CD4-positive, CD25-positive, alpha-beta regulatory T cell (primary cell): ENCODE measurements around the gene MPV17L. TPM values are rescaled to one million over a fixed set of nuclear protein-coding genes. Genes with fewer than 3 reads are reported as not detected.
"Not testable (repeated sequence)": the region's sequence is repeated elsewhere in the genome, so short reads cannot be mapped to it uniquely, and the experiment has no call there.

Experiments used
- ATAC-seq, 2 donors: fragments of 150-1000 bp; cut with Tn5 transposase; one replicate each; pipeline ENCODE4 v1.10.0; 2021; ENCODE audit warnings: low read depth in 2 of 2, moderate number of reproducible peaks in 2 of 2, moderate library complexity in 1 of 2
- DNase-seq, 3 donors: peaks; one replicate each; pipeline versions ENCODE4 v3.0.0 to v3.0.0-alpha.2; 2012 to 2022; ENCODE audit warnings: mixed read lengths in 1 of 3
- H3K27ac ChIP-seq: one replicate; pipeline ENCODE4 v1.7.0; 2013; ENCODE audit warnings: mild to moderate bottlenecking, low read length; ENCODE audit not compliant: insufficient read depth, poor library complexity, severe bottlenecking
- H3K27me3 ChIP-seq: one replicate; pipeline ENCODE4 v1.7.0; 2013; ENCODE audit warnings: low read length; ENCODE audit not compliant: control insufficient read depth, insufficient read depth
- H3K36me3 ChIP-seq: one replicate; pipeline ENCODE4 v1.7.0; 2013; ENCODE audit warnings: mild to moderate bottlenecking, low read length, moderate library complexity; ENCODE audit not compliant: control insufficient read depth, insufficient read depth
- H3K4me1 ChIP-seq: 2 replicates; pipeline ENCODE4 v1.7.0; 2013; ENCODE audit warnings: mild to moderate bottlenecking, low read length; ENCODE audit not compliant: insufficient read depth, control insufficient read depth, poor library complexity, severe bottlenecking
- H3K4me3 ChIP-seq: one replicate; pipeline ENCODE4 v1.7.0; 2013; ENCODE audit warnings: low read depth, mild to moderate bottlenecking, low read length, moderate library complexity
- H3K9me3 ChIP-seq, 2 experiments: 1 replicate in 1 of 2; 2 replicates in 1 of 2; pipeline ENCODE4 v1.7.0; 2013; ENCODE audit warnings: low read length in 2 of 2, mild to moderate bottlenecking in 1 of 2, moderate library complexity in 1 of 2; ENCODE audit not compliant: control insufficient read depth in 2 of 2
- H3K27ac Mint-ChIP-seq, 3 donors: one replicate each; pipeline ENCODE4 v1.8.0; 2020 to 2022; ENCODE audit warnings: mild to moderate bottlenecking in 3 of 3, mixed read lengths in 3 of 3, moderate library complexity in 2 of 3
- H3K27me3 Mint-ChIP-seq: one replicate; pipeline ENCODE4 v1.8.0; 2022; ENCODE audit warnings: mild to moderate bottlenecking, mixed read lengths
- H3K36me3 Mint-ChIP-seq: one replicate; pipeline ENCODE4 v1.8.0; 2020; ENCODE audit warnings: mixed read lengths
- H3K4me1 Mint-ChIP-seq, 4 donors: one replicate each; pipeline ENCODE4 v1.8.0; 2020 to 2022; ENCODE audit warnings: mixed read lengths in 4 of 4, mild to moderate bottlenecking in 1 of 4
- H3K4me3 Mint-ChIP-seq, 4 donors: one replicate each; pipeline ENCODE4 v1.8.0; 2020 to 2022; ENCODE audit warnings: mild to moderate bottlenecking in 4 of 4, mixed read lengths in 4 of 4, moderate library complexity in 3 of 4
- H3K9me3 Mint-ChIP-seq, 7 donors: one replicate each; pipeline ENCODE4 v1.8.0; 2020 to 2022; ENCODE audit warnings: mixed read lengths in 7 of 7, mild to moderate bottlenecking in 3 of 7, moderate library complexity in 2 of 7
- polyA plus RNA-seq, 4 donors: library from polyadenylated mRNA; unstranded; fragments of 300-500 nt; fragmentation: Illumina TruSeq; gene quantifications; one replicate each; pipeline ENCODE4 v1.2.3, GENCODE V29; 2021
- total RNA-seq: library from RNA; stranded (reverse); gene quantifications from one replicate; pipeline ENCODE4 v1.2.3, GENCODE V29; 2022

The MPV17L gene
- total RNA-seq = not detected
- polyA plus RNA-seq = not detected

DNA sequence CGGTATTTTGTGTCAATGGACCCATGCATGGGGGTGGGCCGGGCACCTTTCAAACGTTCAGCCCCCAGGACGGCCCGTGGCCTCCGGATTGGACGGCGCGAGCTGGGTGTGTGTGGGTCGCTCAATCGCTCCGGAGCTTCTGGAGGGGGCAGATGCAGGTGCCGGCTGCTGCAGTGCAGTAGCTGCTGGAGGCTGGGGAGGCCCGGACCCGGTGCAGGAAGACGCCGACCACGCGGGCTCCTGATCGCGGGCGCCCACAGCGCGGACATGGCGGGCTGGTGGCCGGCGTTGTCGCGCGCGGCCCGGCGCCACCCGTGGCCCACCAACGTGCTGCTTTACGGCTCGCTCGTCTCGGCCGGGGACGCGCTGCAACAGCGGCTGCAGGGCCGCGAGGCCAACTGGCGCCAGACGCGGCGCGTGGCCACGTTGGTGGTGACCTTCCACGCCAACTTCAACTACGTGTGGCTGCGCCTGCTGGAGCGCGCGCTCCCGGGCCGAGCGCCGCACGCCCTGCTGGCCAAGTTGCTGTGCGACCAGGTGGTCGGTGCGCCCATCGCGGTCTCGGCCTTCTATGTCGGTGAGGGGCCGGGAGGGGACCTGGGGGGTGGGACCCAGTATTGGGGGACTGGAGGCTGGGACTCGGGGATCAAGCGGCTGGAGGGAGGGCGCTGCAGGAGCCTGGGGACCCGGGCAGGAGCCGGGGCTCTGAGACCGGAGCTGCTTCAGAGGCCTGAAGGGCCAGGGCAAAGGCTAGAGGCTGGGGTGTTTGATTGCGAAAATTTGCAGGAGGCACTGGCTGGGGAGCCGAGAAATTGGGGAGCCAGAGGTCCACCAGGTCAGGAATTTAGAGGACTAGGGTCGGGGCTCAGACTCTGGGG is at the start of gene MPV17L:
Gene MPV17L, plus strand, starts transcription at position 124 of the 878 bp plus-strand sequence. Its CDS starts 144 bp downstream, at position 268.
- H3K27ac ChIP-seq, H3K4me1 ChIP-seq, H3K27me3 ChIP-seq, H3K36me3 Mint-ChIP-seq, H3K4me1 Mint-ChIP-seq, H3K27ac Mint-ChIP-seq, H3K36me3 ChIP-seq, DNase-seq, H3K9me3 ChIP-seq, H3K9me3 Mint-ChIP-seq, H3K4me3 ChIP-seq: not testable (repeated sequence)
- Mint-ChIP-seq H3K27me3 (peaks cover 17% of the 10 kb centered on the region), H3K4me3 (peak within 1 kb of the TSS in 1 of 4 donors; percentile 4)
- ATAC-seq = peak in 1 of 2 donors; percentile 12

DNA sequence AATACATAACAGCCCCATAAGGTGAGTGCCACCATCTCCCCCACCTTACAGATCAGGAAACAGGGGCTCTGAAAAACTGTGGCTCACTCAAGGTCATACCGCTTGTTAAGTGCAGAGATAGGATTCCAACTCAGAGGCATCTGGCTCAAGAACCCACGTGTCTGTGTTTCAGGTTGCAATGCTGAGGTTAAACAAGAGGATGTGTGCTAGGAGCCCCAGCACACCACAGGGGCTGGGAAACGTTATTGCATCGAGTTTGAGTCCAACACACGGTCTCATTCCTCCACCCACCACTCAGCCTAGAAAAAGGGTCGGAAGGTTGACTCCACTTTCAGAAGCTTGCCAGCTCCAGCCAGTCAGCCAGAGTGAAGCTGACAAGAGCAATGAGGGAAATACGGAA is 46.8 kb upstream of the MPV17L start:
- H3K27me3 Mint-ChIP-seq, H3K27ac Mint-ChIP-seq, H3K4me3 ChIP-seq, H3K9me3 Mint-ChIP-seq, DNase-seq, H3K9me3 ChIP-seq, ATAC-seq, H3K27me3 ChIP-seq, H3K36me3 Mint-ChIP-seq, H3K36me3 ChIP-seq, H3K27ac ChIP-seq, H3K4me3 Mint-ChIP-seq, H3K4me1 Mint-ChIP-seq, H3K4me1 ChIP-seq: not testable (repeated sequence)

DNA sequence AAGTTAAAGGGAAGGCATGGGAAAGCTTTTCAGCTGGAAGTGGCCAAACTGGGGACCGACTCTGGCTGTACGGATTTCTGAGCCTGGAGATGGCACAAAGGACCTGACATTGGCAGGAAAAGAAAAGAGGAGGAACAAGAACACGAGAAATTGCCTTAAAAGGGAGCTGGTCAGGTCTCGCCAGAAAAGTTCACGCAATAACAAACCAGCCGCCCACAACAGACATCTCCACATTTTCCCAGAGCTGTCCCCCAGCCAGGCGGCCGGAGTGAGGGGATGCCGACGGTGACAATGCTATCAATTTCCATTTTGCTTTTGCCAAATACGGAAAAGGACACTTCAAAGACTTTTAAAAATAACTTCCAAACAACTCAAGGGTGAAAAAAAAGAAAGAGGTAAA is 44.3 kb upstream of the MPV17L start:
- H3K4me1 ChIP-seq, H3K27ac Mint-ChIP-seq, H3K9me3 ChIP-seq, H3K36me3 Mint-ChIP-seq, H3K27me3 ChIP-seq, H3K27me3 Mint-ChIP-seq, H3K4me1 Mint-ChIP-seq, H3K27ac ChIP-seq, ATAC-seq, H3K9me3 Mint-ChIP-seq, H3K4me3 ChIP-seq, DNase-seq, H3K4me3 Mint-ChIP-seq, H3K36me3 ChIP-seq: not testable (repeated sequence)

GRCh38 chr16:15351745-15352144 is 43.8 kb upstream of the MPV17L start:
- H3K36me3 ChIP-seq, H3K27ac ChIP-seq, H3K9me3 Mint-ChIP-seq, H3K27me3 ChIP-seq, H3K9me3 ChIP-seq, DNase-seq, H3K27me3 Mint-ChIP-seq, H3K4me1 ChIP-seq, H3K36me3 Mint-ChIP-seq, H3K4me3 ChIP-seq, ATAC-seq, H3K27ac Mint-ChIP-seq, H3K4me3 Mint-ChIP-seq, H3K4me1 Mint-ChIP-seq: not testable (repeated sequence)

GRCh38 chr16:15352852-15353251 is 42.7 kb upstream of the MPV17L start:
- H3K4me1 Mint-ChIP-seq, H3K36me3 Mint-ChIP-seq, H3K36me3 ChIP-seq, H3K27ac Mint-ChIP-seq, H3K4me3 Mint-ChIP-seq, ATAC-seq, H3K27ac ChIP-seq, H3K27me3 Mint-ChIP-seq, H3K4me1 ChIP-seq, H3K4me3 ChIP-seq, H3K27me3 ChIP-seq, H3K9me3 Mint-ChIP-seq, DNase-seq, H3K9me3 ChIP-seq: not testable (repeated sequence)

GRCh38 chr16:15354846-15355245 is 40.7 kb upstream of the MPV17L start:
- not testable (repeated sequence) for H3K4me3 ChIP-seq, H3K4me1 ChIP-seq, H3K36me3 ChIP-seq, H3K27me3 Mint-ChIP-seq, DNase-seq, H3K4me3 Mint-ChIP-seq, H3K27ac ChIP-seq, H3K9me3 Mint-ChIP-seq, H3K36me3 Mint-ChIP-seq, H3K27me3 ChIP-seq, H3K4me1 Mint-ChIP-seq, H3K9me3 ChIP-seq, ATAC-seq, H3K27ac Mint-ChIP-seq

DNA sequence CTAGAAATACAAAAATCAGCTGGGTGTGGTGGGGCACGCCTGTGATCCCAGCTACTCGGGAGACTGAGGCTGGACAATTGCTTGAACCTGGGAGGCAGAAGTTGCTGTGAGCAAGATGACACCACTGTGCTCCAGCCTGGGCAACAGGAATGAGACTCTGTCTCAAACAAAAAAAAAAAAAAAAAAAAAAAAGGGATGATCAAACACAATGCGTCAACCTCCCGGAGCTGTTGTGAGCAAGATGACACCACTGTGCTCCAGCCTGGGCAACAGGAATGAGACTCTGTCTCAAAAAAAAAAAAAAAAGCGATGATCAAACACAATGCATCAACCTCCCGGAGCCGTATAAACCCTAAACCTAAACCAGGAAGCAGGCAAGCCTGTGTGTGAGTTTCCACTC is 38.1 kb upstream of the MPV17L start:
- H3K4me1 Mint-ChIP-seq, H3K27me3 ChIP-seq, H3K36me3 Mint-ChIP-seq, H3K27ac ChIP-seq, H3K27ac Mint-ChIP-seq, H3K36me3 ChIP-seq, H3K4me3 ChIP-seq, ATAC-seq, H3K27me3 Mint-ChIP-seq, H3K9me3 ChIP-seq, H3K4me1 ChIP-seq, H3K9me3 Mint-ChIP-seq, H3K4me3 Mint-ChIP-seq, DNase-seq: not testable (repeated sequence)

GRCh38 chr16:15378194-15378593 is 17.4 kb upstream of the MPV17L start, which contains the start of gene NPIPA5:
Gene NPIPA5, minus strand, starts transcription at chr16:15378294. Its CDS starts 0 bp downstream, at chr16:15378294.
- not testable (repeated sequence) for H3K4me1 ChIP-seq, H3K36me3 Mint-ChIP-seq, H3K4me1 Mint-ChIP-seq, H3K9me3 Mint-ChIP-seq, H3K27me3 ChIP-seq, H3K27ac Mint-ChIP-seq, H3K9me3 ChIP-seq, H3K27me3 Mint-ChIP-seq, H3K36me3 ChIP-seq, ATAC-seq, H3K4me3 Mint-ChIP-seq, DNase-seq, H3K4me3 ChIP-seq, H3K27ac ChIP-seq
